GM12873 (cell line): Measurements from ENCODE around the gene EPAS1.

Experiments
- TF ChIP-seq, protein P1 (sequence below): IDR thresholded peaks from 2 replicates; pipeline ENCODE4 v1.5.1; 2012; ENCODE audit warnings: low read depth, mild to moderate bottlenecking, moderate library complexity, low read length, control low read depth; ENCODE audit not compliant: insufficient read depth; ENCODE audit errors: missing control alignments

EPAS1 gene

DNA sequence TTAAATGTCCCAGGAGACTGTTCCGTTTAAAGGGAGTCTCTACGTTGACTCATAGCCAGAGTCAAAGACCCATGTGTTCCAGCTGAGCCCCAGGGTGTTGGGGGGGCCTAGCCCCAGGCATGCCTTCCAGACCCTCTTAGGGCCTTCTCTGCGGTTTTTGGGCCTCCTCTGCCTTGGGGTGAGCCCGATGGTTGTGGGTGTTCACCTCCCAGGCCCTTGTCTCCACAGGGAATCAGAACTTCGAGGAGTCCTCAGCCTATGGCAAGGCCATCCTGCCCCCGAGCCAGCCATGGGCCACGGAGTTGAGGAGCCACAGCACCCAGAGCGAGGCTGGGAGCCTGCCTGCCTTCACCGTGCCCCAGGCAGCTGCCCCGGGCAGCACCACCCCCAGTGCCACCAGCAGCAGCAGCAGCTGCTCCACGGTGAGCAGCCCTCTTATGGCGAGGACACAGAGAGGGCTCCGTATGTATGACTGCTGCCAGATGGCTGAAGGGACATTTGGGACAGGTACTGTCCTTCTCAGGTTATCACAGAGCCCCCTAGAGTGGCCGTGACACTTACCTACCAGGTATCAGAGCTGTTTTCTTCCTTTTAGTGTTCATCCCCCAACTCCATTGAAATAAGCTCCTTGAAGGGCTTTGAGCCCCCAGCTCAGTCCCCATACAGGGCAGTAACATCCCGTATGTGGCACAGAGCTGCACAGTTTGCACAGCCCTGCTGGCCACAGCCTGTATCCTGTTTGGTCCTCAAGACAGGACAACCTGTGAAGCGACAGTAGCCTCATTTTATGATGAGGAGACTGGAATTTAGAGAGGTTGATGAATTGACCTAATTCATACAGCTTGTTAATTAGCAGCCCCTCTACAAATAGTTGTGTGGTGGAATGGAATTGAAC is 80.7 kb downstream of the EPAS1 start:
- TF ChIP-seq, protein P1, sequence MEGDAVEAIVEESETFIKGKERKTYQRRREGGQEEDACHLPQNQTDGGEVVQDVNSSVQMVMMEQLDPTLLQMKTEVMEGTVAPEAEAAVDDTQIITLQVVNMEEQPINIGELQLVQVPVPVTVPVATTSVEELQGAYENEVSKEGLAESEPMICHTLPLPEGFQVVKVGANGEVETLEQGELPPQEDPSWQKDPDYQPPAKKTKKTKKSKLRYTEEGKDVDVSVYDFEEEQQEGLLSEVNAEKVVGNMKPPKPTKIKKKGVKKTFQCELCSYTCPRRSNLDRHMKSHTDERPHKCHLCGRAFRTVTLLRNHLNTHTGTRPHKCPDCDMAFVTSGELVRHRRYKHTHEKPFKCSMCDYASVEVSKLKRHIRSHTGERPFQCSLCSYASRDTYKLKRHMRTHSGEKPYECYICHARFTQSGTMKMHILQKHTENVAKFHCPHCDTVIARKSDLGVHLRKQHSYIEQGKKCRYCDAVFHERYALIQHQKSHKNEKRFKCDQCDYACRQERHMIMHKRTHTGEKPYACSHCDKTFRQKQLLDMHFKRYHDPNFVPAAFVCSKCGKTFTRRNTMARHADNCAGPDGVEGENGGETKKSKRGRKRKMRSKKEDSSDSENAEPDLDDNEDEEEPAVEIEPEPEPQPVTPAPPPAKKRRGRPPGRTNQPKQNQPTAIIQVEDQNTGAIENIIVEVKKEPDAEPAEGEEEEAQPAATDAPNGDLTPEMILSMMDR, result no peak

DNA sequence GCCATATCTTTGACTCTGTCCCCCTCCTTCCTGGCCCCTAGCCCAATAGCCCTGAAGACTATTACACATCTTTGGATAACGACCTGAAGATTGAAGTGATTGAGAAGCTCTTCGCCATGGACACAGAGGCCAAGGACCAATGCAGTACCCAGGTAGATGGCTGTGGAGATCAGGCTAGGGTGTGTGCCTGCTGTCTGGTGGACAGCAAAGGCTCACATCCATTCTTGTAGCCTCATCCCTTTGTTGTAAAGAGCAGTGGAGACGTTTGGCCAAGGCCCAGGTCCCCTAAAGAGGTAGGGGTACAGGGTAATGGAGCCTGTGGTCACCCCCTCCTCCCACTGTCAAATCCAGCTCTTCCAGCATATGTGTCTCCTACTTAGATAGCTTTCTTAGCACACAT is 81.4 kb downstream of the EPAS1 start:
- TF ChIP-seq, protein P1, result no peak

DNA sequence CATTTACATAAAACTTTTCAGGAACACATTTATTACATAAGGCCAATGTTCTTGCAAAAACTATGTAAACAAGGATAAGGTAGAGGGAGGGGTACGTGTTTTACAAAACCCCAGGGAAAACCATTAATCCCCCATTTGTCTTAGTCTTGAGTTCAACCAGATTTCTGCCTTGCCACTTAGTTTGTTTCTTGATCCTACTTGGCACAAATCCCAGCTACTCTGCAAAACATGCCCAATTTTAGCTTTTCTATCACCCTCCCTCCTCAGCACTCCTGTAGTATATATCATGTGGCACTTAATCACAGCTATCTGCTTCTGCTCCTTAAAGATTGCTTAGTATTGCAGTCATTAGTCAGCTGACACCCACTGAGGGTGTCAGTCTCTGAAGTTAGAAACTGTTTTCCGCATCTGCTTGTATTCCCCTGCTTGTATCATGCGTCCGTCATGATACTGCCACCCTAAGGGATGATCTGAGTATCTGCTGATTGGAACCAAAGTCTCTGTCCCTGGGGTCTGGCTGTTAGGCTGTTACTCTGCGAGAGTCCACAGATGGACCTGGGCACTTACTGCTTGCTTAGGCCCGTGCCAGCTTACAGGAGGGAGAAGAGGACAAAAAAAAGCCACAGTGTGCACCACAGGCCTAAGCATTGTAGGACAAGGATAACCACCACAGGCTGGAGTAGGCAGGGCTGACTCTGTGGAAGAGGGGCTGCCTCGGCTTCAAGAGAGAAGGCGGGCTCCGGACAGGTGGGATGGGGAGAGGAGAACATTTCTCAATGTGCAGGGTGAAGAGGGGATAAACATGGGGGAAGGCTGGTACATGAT is 82.2 kb downstream of the EPAS1 start:
- TF ChIP-seq, protein P1, result no peak

DNA sequence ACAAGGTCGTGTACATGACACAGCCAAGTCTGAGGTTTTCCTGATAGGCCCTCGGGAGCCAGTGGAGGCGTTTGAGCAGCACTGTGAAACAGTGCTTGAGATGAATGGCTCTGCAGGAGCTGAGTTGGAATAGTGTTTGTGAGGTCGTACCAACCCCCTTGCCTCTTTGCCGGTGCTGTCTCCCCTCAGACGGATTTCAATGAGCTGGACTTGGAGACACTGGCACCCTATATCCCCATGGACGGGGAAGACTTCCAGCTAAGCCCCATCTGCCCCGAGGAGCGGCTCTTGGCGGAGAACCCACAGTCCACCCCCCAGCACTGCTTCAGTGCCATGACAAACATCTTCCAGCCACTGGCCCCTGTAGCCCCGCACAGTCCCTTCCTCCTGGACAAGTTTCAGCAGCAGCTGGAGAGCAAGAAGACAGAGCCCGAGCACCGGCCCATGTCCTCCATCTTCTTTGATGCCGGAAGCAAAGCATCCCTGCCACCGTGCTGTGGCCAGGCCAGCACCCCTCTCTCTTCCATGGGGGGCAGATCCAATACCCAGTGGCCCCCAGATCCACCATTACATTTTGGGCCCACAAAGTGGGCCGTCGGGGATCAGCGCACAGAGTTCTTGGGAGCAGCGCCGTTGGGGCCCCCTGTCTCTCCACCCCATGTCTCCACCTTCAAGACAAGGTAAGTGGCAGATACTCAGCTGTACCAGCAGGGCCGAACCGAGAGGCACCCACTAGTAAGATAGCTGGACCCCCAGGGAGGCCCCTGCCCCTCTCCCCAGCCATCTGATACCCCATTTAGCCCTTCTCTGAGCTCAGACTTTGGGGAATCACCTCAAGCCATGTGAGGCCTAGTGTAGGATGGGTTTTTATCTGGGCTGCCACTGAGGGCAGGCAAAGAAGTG is 83.1 kb downstream of the EPAS1 start:
- TF ChIP-seq, protein P1, result no peak

DNA sequence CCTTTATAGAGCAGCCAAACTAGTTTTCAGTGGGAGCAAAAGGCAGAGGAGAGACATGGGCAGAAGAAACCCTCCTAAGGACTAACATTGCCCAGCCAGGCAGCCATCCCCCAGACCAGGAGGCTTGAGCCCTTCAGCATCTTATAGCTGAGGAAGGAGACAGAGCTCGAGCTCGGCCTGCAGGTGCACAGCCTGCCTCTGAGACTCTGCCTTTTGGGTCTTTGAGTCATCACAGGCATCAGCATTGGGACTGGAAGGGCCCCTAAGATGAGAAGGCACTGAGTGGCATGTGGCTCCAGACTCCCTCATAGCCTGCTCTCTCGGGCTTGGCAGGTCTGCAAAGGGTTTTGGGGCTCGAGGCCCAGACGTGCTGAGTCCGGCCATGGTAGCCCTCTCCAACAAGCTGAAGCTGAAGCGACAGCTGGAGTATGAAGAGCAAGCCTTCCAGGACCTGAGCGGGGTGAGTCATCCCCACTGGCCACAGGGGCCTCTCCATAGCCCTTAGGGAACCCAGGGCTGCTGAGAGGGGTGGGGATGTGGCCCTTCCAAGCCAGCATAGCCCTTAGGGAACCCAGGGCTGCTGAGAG is 84.1 kb downstream of the EPAS1 start:
- TF ChIP-seq, protein P1, result no peak

DNA sequence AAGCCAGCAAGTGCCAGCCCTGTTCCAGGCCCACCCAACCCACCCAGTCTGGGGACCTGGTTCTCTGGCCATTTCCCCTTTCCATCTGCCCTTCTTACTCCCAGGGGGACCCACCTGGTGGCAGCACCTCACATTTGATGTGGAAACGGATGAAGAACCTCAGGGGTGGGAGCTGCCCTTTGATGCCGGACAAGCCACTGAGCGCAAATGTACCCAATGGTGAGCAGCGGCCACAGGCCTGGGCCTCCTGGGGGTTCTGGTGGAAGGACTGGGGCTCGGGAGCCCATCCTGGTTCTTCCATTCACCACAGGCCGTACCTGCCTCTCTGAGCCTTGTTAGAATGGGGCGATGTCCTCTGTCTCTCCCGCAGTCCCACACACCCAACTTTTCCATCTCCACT is 84.7 kb downstream of the EPAS1 start:
- TF ChIP-seq, protein P1, result no peak
